Neural progenitor cell (in vitro differentiated cells): ENCODE measurements around the gene B3GAT2.

ENCODE experiments used
- CTCF ChIP-seq: fragments of 200-600 bp; sonication (generic); IDR thresholded peaks from 2 replicates; pipeline ENCODE4 v1.5.1; 2017; ENCODE audit warnings: antibody characterized with exemption, mild to moderate bottlenecking
- EZH2 ChIP-seq: fragments of 200-600 bp; sonication (generic); IDR thresholded peaks from 2 replicates; pipeline ENCODE4 v1.6.1; 2017; ENCODE audit warnings: antibody characterized with exemption, mild to moderate bottlenecking, moderate library complexity
- EZH2phosphoT487 ChIP-seq: fragments of 200-600 bp; sonication (generic); IDR thresholded peaks from 2 replicates; pipeline ENCODE4 v1.6.1; 2017; ENCODE audit warnings: antibody characterized with exemption

GRCh38 chr6:70985156-70985555, 28.3 kb upstream of the B3GAT2 start:
- TF ChIP-seq EZH2 (no peak), CTCF (no peak), EZH2phosphoT487 (no peak)
